Ectodermal cell (in vitro differentiated cells): Measurements from ENCODE around the gene CD80.
"Not testable (repeated sequence)": the region's sequence is repeated elsewhere in the genome, so short reads cannot be mapped to it uniquely, and the experiment has no call there.

Experiments used
- H3K27ac ChIP-seq: 2 replicates; pipeline ENCODE4 v1.7.0; 2013; ENCODE audit warnings: mild to moderate bottlenecking, low read depth, low read length; ENCODE audit not compliant: insufficient read depth, poor library complexity, severe bottlenecking
- H3K27me3 ChIP-seq: 2 replicates; pipeline ENCODE4 v1.7.0; 2013; ENCODE audit warnings: mild to moderate bottlenecking, low read length; ENCODE audit not compliant: insufficient read depth, control insufficient read depth, poor library complexity, severe bottlenecking
- H3K36me3 ChIP-seq: one replicate; pipeline ENCODE4 v1.7.0; 2013; ENCODE audit warnings: low read length; ENCODE audit not compliant: control insufficient read depth, insufficient read depth
- H3K4me1 ChIP-seq: one replicate; pipeline ENCODE4 v1.7.0; 2013; ENCODE audit warnings: low read length; ENCODE audit not compliant: control insufficient read depth, insufficient read depth
- H3K4me3 ChIP-seq: 2 replicates; pipeline ENCODE4 v1.7.0; 2013; ENCODE audit warnings: low read depth, low read length, control low read depth; ENCODE audit not compliant: insufficient read depth
- H3K9me3 ChIP-seq: 2 replicates; pipeline ENCODE4 v1.7.0; 2013; ENCODE audit warnings: mild to moderate bottlenecking, low read length, moderate library complexity; ENCODE audit not compliant: control insufficient read depth
- WGBS, 2 experiments: methylation state at CpG; one replicate each; pipeline ENCODE4 v1.1.7; 2013; ENCODE audit warnings: missing lambda C conversion rate in 2 of 2; 5-methylcytosine and 5-hydroxymethylcytosine counted together

Gene CD80

DNA sequence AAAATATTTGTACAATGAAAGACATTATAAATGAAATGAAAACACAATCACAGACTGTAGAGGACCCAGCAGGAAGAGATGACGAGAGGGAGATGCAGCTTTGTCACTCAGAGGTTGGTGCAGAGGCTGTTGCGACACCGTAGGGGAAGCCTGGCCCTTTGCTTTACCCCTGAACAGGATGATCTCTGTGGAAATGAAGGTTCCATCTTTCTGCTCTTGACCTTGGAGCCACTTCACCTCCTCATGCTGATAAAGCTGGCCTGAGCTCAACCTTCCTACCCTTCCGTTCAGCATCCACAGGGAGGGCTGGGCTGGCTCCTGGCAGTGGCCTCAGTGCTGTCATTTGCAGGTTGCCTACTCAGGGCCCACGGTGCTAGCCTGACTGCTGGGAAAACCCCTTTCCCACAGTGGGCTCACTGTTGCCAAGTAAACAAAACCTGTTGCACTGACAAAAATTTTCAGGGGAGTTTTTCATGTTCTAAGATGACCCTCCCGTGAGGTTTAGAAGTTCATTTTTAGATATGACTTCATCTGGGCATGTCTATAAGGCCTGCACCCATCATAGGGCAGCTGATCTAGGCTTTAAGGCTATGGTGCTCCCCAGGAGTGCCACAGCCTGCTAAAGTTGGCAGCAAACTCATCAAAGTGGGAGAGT is 3.0 kb upstream of the CD80 start:
- no peaks in the 10 kb centered on the region for H3K9me3 ChIP-seq
- no peak overlapping the region for H3K4me3 ChIP-seq
- no peaks in the 10 kb centered on the region for H3K36me3 ChIP-seq
- no peaks in the 10 kb centered on the region for H3K27me3 ChIP-seq
- H3K4me1 ChIP-seq, result peaks cover 1% of the 10 kb centered on the region
- WGBS, 2 experiments, result 84 to 87% methylated on average over 6 of the region's 6 CpGs
- no peak overlapping the region for H3K27ac ChIP-seq

DNA sequence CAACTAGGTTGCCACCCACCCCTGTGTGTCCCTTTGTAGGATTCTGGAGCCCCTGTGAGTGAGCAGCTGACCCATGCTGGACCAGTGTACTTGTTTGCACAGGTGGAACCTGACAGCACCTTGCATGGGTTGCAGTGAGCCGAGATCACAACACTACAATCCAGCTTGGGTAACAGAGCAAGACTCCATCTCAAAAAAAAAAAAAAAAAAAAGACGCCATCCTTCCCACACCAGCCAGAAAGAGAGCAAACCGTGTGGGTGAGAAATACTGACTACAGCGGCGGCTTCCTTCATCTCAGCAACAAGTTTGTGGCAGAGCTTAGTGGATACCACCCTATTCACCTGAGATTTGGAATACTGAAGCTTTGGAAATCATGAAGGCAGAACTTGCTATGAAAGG is 746 bp upstream of the CD80 start:
- Histone ChIP-seq H3K9me3 (no peaks in the 10 kb centered on the region), H3K4me1 (peaks cover 7% of the 10 kb centered on the region), H3K27ac (no peak overlapping the region), H3K4me3 (no peak overlapping the region), H3K27me3 (no peaks in the 10 kb centered on the region), H3K36me3 (no peaks in the 10 kb centered on the region)
- WGBS, 2 experiments, result 81 to 89% methylated on average over 4 to 5 of the region's 5 CpGs

DNA sequence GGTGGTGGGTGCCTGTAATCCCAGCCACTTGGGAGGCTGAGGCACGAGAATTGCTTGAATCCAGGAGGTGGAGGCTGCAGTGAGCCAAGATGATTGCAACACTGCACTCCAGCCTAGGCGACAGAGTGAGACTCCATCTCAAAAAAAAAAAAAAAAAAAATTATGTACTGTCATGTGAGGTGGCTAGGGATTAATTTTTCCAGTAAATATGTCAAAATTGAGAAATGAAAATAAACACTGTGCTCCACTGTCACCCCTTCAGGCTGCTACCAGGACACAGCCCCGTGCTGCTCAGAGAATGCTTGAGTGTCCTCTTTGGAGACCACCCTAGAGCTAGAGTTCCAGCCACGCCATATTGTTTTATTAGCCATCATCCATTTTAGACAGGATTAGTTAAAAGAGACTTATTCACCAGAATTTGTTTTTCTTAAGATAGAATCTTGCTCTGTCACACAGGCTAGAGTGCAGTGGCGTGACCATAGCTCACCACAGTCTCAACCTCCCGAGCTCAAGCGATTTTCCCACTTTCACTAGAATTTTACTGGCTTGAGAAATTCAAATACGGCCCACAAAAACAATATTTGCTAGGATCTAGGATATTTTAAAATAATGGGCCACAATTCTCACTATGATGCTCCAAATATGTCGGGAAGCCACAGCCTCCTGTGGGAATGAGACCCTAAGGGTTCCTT is 642 bp downstream of the CD80 start:
- H3K4me1 ChIP-seq, result peaks cover 7% of the 10 kb centered on the region
- no peaks in the 10 kb centered on the region for H3K27me3 ChIP-seq
- no peaks in the 10 kb centered on the region for H3K9me3 ChIP-seq
- WGBS, 2 experiments, result 92 to 94% methylated on average over 9 of the region's 9 CpGs
- H3K36me3 ChIP-seq, result no peaks in the 10 kb centered on the region
- H3K27ac ChIP-seq, result no peak overlapping the region
- H3K4me3 ChIP-seq, result no peak overlapping the region

DNA sequence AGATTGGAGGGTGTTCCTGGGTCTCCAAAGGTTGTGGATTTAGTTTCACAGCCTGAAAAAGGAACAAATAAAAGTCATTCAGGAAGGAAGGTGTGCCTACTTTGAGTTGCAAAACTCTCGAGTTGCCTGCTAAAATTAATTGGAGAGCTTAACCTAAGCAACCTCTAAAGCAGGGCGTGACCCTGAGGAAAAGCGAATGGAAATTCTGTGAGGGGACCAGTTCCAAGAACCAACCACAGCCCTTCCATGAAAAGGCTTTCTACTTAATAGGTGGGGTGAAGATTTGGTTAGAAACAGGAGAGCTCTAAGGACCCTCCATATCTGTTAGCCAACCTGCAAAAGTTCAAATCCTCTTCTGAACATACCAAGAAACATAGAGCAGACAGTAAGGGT is 1.5 kb downstream of the CD80 start:
- no peak overlapping the region for H3K4me3 ChIP-seq
- WGBS, 2 experiments, result 95 to 96% methylated on average over 3 of the region's 3 CpGs
- H3K27ac ChIP-seq, result no peak overlapping the region
- peaks cover 7% of the 10 kb centered on the region for H3K4me1 ChIP-seq
- H3K36me3 ChIP-seq, result no peaks in the 10 kb centered on the region
- no peaks in the 10 kb centered on the region for H3K27me3 ChIP-seq
- no peaks in the 10 kb centered on the region for H3K9me3 ChIP-seq

DNA sequence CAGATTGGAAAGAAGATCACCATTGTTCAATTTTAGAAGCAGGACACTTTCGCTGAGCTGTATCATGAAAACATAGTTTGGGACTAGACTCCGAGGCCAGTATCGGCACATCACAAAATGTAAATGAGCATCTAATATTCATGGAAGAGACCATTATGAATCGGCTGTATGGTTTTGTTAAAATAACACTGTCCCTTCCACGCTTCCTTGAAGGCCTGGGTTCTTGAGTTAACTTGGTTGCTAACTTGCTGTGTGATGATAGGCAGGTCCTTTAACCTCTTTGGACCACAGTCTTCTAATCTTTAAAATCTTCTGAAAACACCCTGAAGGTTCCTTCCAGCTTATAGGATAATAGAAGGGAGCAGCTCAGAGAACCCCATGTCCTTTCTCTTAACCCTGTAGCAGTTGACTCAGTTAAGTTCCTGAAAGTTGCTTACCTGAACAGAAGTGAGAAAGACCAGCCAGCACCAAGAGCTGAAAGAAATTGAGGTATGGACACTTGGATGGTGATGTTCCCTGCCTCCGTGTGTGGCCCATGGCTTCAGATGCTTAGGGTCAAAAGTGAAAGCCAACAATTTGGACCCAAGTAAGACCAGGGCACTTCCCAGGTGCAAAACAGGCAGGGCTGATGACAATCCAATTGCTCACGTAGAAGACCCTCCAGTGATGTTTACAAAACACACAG is 2.1 kb downstream of the CD80 start:
- Histone ChIP-seq H3K4me3 (no peak overlapping the region), H3K9me3 (no peaks in the 10 kb centered on the region), H3K27ac (no peak overlapping the region), H3K27me3 (no peaks in the 10 kb centered on the region), H3K36me3 (no peaks in the 10 kb centered on the region), H3K4me1 (peaks cover 7% of the 10 kb centered on the region)
- WGBS, 2 experiments, result 93 to 94% methylated on average over 7 of the region's 7 CpGs

DNA sequence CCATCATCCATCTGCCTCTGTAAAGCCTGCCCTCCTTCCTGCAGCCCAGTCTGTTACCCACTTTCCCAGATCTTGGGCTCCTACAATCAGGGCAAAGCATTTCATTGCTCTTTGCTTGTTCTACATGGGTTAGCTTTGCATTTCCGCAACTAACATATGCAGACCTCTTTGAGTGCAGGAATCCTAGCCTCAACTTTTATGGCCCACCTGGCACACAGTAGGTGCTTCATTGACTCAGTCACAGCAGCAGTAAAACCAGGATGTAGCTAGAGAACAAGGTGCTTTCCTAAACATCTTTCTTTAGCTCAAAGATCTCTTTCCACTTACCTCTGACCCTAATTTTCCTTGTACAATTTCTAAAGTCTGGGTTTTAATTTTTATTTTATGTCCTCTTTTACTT is 3.5 kb downstream of the CD80 start:
- Histone ChIP-seq H3K36me3 (no peaks in the 10 kb centered on the region), H3K27me3 (no peaks in the 10 kb centered on the region), H3K4me1 (peaks cover 7% of the 10 kb centered on the region), H3K4me3 (no peak overlapping the region), H3K9me3 (no peaks in the 10 kb centered on the region), H3K27ac (no peak overlapping the region)
- WGBS, 2 experiments, result 77 to 95% methylated on average over 1 of the region's 1 CpG

DNA sequence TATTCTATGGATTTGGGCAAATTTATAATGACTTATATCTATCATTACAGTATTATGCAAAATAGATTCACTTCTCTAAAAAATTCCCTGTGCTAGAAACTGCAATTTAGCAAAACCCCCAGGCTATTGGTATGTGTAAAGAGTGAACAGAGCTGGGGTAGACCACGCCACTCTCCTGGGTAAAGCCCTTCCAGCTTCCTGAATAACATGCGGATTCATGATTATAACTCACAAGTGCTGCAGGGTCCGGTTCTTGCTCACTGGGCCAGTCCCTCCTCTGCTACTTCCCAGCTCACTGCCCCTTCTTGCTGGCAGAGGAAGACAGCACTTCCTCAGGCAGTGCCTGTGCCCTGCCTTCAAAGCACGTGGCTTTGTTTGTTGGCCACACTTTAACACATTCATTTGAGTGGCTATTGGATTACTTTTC is 4.1 kb downstream of the CD80 start:
- Histone ChIP-seq H3K27me3 (no peaks in the 10 kb centered on the region), H3K27ac (no peak overlapping the region), H3K4me3 (no peak overlapping the region), H3K36me3 (no peaks in the 10 kb centered on the region), H3K4me1 (peaks cover 7% of the 10 kb centered on the region), H3K9me3 (no peaks in the 10 kb centered on the region)
- 91% methylated on average over 4 of the region's 4 CpGs for WGBS, 2 experiments

DNA sequence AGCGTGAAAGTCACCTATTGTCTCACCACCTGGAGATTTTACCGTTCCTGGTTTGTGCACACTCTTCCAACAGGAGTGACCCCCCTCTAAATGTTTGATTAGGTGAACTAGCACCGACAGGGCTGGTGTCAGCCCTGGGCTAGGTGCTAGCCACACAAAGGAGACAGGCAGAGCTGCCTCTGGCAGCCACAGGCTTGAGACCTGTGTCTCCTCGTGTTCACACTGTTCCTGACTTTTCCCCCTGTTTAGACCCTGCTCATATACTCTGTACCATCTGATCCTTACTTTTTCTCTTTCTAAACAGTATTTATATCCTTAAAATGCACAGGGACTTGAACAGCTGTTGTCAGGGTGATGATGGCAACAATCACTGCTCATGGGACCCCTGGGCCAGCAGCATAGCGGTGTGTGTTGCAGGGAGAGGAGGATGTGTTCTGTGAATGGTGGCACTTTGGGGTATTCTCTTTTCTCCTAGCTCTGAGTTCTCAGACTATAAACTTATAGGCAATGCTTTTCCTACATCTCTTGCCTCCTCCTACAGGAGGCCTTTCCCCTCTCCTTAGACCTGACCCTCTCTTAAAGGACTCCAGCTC is 5.5 kb downstream of the CD80 start:
- H3K4me3 ChIP-seq, result no peak overlapping the region
- H3K27ac ChIP-seq, result no peak overlapping the region
- no peaks in the 10 kb centered on the region for H3K27me3 ChIP-seq
- no peaks in the 10 kb centered on the region for H3K36me3 ChIP-seq
- H3K4me1 ChIP-seq, result peaks cover 7% of the 10 kb centered on the region
- 75 to 79% methylated on average over 5 of the region's 5 CpGs for WGBS, 2 experiments
- H3K9me3 ChIP-seq, result no peaks in the 10 kb centered on the region

DNA sequence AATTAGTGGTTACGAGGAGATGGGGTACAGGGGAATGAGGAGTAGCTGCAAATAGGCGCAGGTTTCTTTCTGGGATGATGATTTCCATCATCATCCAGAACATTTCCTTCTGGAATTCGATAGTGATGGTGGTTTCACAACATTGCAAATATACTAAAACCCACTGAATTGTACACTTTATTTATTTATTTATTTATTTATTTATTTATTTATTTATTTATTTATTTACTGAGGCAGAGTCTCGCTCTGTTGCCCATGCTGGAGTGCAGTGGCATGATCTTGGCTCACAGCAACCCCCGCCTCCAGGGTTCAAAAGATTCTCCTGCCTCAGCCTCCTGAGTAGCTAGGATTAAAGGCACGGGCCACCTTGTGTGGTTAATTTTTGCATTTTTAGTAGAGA is 6.5 kb downstream of the CD80 start:
- not testable (repeated sequence) for H3K4me1 ChIP-seq, H3K27me3 ChIP-seq, H3K27ac ChIP-seq, H3K4me3 ChIP-seq, H3K9me3 ChIP-seq, H3K36me3 ChIP-seq
- 91 to 95% methylated on average over 5 to 6 of the region's 6 CpGs for WGBS, 2 experiments

DNA sequence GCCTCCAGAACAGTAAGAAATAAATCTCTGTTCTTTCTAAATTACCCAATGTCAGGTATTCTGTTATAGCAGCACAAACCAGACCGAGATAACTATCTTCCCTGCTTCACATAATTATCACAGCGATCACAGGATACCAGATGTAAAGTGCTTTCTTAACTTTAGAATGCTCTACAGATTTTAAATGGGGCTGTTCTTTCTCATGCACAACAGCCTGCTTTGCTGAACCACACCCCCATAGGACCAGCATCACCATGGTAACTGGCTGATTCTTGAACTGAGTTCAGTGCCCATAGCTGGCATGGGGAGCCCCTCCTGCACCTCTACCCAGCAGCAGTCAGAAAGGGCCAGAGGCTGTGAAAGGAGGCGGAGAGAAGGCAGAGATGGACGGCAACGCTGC is 7.8 kb downstream of the CD80 start:
- Histone ChIP-seq H3K27ac (no peak overlapping the region), H3K27me3 (no peaks in the 10 kb centered on the region), H3K9me3 (no peaks in the 10 kb centered on the region), H3K4me3 (no peak overlapping the region), H3K4me1 (no peaks in the 10 kb centered on the region), H3K36me3 (no peaks in the 10 kb centered on the region)
- 90 to 91% methylated on average over 5 of the region's 5 CpGs for WGBS, 2 experiments
